Muscle of leg (tissue), 11 donors: ENCODE data around the gene GTF2H4. TPM values are rescaled to one million over a fixed set of nuclear protein-coding genes. Genes with fewer than 3 reads are reported as not detected.

Source experiments
- DNase-seq: peaks from one replicate; pipeline ENCODE4 v3.0.0; 2013
- H3K27ac ChIP-seq: one replicate; pipeline ENCODE4 v1.5.1; 2013; ENCODE audit warnings: mild to moderate bottlenecking, low read length, control low read depth
- H3K27me3 ChIP-seq: one replicate; pipeline ENCODE4 v1.6.1; 2013; ENCODE audit warnings: low read length; ENCODE audit not compliant: control insufficient read depth, insufficient read depth
- H3K36me3 ChIP-seq: one replicate; pipeline ENCODE4 v1.6.1; 2013; ENCODE audit warnings: low read length; ENCODE audit not compliant: control insufficient read depth, insufficient read depth
- H3K4me1 ChIP-seq: one replicate; pipeline ENCODE4 v1.6.1; 2013; ENCODE audit warnings: low read length; ENCODE audit not compliant: control insufficient read depth, insufficient read depth
- H3K4me3 ChIP-seq: one replicate; pipeline ENCODE4 v1.5.1; 2013; ENCODE audit warnings: low read length, control low read depth
- H3K9me3 ChIP-seq: replicated peaks from 2 replicates; pipeline ENCODE4 v1.6.1; 2013; ENCODE audit warnings: low read depth, low read length; ENCODE audit not compliant: control insufficient read depth
- WGBS: methylation state at CpG from one replicate; pipeline ENCODE4 v1.1.5; 2013; ENCODE audit warnings: missing lambda C conversion rate; ENCODE audit not compliant: insufficient coverage; 5-methylcytosine and 5-hydroxymethylcytosine counted together
- polyA plus RNA-seq, 8 donors: library from polyadenylated mRNA; unstranded; fragments of 120-200 nt; gene quantifications; one replicate each; pipeline versions ENCODE4 v1.2.1 to v1.2.3, GENCODE V29; 2013; ENCODE audit warnings: inconsistent platforms in 1 of 8, low replicate concordance in 1 of 8; ENCODE audit not compliant: insufficient read length in 8 of 8, insufficient read depth in 1 of 8
- total RNA-seq: library from RNA; stranded (reverse); fragments of 120-200 nt; gene quantifications from one replicate; pipeline ENCODE4 v1.2.4, GENCODE V29; 2013

GTF2H4 gene
- total and polyA plus RNA-seq, 9 donors: 15.5 to 26.5 (median 23.5) TPM

DNA sequence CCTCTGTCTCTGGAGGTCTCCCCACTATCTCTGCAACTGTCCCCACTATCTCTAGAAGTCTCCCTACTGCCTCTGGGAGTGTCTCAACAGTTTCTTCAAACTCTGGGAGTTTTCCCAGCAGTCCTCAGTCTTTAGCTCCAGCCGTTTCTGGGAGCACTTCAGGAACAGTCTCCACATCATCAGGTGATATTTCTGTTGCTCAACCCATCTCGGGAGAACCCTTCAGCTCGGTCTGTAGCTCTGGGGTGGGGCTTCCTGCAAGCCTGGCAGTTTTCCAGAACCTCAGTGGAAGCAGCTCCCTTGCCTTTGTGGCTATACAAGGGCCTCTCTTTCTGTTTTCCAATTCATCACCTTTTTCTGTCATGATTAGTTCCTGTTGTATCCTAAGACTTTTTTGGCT lies 27.0 kb downstream of the GTF2H4 start:
- no peaks in the 10 kb centered on the region for H3K36me3 ChIP-seq
- no peak overlapping the region for H3K27ac ChIP-seq
- H3K27me3 ChIP-seq: peaks cover 11% of the 10 kb centered on the region
- no peak overlapping the region for H3K4me3 ChIP-seq
- 39% methylated on average over 3 of the region's 3 CpGs for WGBS
- H3K9me3 ChIP-seq: no peaks in the 10 kb centered on the region
- H3K4me1 ChIP-seq: no peaks in the 10 kb centered on the region
- no peak for DNase-seq

DNA sequence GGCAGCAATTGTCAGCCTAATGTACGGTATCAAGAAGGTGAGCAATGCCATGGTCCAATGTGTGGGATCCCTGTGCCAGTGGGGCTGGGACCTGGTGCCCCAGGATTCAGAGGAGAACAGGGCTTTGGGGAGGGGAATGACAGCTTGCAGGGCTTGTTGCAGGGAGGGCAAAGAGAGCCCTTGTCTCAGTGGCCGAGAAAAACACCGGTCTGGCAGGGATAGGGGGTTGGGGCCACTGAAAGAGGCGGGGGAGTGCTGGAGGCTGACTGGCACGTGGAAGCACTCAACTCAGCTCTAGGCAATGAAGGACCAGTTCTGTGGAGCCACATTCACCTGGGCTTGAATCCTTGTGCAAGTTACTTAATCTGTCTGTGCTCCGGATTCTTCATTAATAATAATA lies 29.3 kb downstream of the GTF2H4 start:
- H3K4me1 ChIP-seq: no peaks in the 10 kb centered on the region
- peaks cover 13% of the 10 kb centered on the region for H3K27me3 ChIP-seq
- 59% methylated on average over 3 of the region's 6 CpGs for WGBS
- no peak overlapping the region for H3K27ac ChIP-seq
- no peak overlapping the region for H3K4me3 ChIP-seq
- H3K9me3 ChIP-seq: no peaks in the 10 kb centered on the region
- DNase-seq: no peak
- H3K36me3 ChIP-seq: no peaks in the 10 kb centered on the region

DNA sequence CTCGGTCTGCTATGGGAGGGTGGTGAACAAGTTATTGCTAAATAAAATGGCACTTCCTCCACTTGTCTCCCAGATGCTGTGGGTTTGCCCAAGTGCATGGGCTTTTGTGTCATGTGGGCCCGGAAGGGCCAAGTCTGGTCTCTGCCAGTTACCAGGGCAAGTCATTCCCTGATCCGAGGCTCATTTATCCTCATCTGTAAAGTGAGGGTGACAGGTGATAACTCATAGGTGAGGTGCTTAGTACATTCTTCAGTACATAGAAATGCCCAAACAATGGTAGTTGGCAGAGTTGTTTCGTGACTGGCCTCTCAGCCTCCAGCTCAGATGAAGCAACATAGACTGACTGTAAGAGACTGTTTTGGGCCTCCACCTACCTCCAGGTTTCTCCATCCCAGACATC lies 30.7 kb downstream of the GTF2H4 start:
- Histone ChIP-seq H3K9me3 (no peaks in the 10 kb centered on the region), H3K4me1 (peaks cover 6% of the 10 kb centered on the region), H3K36me3 (no peaks in the 10 kb centered on the region), H3K27me3 (peaks cover 19% of the 10 kb centered on the region), H3K4me3 (no peak overlapping the region), H3K27ac (no peak overlapping the region)
- DNase-seq: no peak
- 100% methylated on average over 1 of the region's 4 CpGs for WGBS

DNA sequence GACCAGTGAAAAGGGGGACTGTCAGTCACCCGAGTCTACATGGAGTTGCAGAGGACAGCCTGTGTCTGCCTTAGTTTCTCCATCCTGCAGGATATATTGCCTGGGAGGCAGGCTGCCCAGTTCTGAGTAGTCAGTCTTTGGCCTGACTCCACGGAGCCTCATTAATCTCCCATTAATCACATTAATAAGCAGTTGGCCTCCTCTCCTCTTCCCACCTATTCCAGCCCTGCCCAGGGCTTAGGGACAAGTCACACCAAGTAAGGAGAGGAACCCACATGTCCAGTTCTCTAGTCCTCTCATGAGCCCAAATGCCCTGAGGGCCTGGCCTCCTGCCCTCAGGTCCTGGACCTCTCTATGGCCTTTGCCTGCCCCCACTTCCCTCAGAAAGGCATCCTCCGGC lies 31.5 kb downstream of the GTF2H4 start:
- no peaks in the 10 kb centered on the region for H3K9me3 ChIP-seq
- no peak overlapping the region for H3K4me3 ChIP-seq
- H3K27me3 ChIP-seq: peaks cover 21% of the 10 kb centered on the region
- no peak for DNase-seq
- H3K4me1 ChIP-seq: peaks cover 6% of the 10 kb centered on the region
- H3K36me3 ChIP-seq: no peaks in the 10 kb centered on the region
- no peak overlapping the region for H3K27ac ChIP-seq
- 54% methylated on average over 2 of the region's 3 CpGs for WGBS

DNA sequence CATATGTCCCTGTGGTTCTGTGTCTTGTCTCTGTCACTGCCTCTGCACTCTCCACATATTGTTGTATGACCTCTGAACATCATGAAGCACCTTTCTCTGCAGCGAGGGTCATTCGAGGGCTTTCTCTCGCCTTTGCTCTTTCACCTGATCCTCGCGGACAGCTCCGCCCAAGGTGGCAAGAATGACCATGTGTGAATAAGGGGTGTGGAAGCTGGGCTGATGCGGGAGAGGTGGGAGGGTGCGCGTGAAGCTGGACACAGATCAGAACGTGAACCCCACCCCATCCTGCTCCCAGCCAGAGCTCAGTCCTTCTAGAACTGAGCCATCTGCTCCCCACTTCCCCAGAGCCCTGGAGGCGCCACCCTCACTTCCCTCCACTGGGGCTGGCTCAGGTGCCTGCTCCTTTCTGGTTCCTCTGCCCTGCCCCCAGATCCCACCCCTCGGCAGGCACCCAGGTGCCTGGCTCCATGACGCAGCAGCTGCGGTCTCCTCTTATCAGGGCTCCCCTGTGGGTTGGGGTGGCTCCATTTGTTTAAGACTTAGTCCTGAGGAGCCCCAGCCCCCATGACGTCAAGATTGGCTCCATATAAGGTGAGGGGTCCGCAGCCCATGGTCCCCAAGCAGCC lies 32.5 kb downstream of the GTF2H4 start, which contains the start of gene MUCL3:
TSS of gene MUCL3 (plus strand) at position 613 of the 626 bp plus-strand sequence. CDS start 27 bp downstream, outside the sequence.
- Histone ChIP-seq H3K4me3 (no peak within 1 kb of the TSS), H3K4me1 (peaks cover 6% of the 10 kb centered on the region), H3K27me3 (peaks cover 21% of the 10 kb centered on the region), H3K36me3 (no peaks in the 10 kb centered on the region), H3K9me3 (no peaks in the 10 kb centered on the region), H3K27ac (no peak within 1 kb of the TSS)
- WGBS: 72% methylated on average over 9 of the region's 16 CpGs
- no peak for DNase-seq

DNA sequence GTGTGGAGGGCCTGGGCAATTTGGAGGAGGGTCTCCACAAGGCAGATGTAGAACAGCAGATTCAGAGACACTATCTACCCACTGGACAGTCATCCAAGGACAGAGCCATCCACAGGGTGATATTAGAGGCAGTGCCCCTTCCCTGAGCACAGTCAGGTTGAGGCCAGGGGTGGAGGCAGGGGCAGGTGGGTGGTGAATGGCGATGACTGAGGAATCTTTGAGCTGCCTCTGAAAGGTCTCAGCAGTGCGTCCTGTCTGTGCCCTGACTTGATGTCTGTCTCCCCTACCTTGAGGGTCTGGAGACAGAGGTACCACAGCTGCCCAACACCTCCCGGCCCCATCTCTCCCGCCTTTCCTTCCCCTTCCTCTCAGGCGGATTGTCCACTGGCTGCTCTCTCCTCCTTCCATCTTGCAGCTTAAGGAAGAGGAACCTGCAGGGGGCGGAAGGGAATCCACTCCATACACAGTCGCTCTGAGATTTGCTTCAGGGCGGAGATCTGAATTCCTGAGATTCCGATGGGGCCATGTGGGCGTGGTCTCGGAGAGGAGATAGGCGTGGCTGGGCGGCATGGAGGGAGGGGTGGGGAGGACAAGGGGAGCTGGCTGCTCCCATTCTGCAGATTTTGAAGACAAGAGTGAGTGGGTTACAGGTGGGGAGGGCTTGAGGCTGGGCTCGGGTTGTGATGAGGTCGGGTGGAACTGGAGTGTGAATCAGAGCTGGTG lies 34.5 kb downstream of the GTF2H4 start:
- H3K4me3 ChIP-seq: no peak overlapping the region
- peak; percentile 57 for DNase-seq
- 11% methylated on average over 15 of the region's 15 CpGs for WGBS

DNA sequence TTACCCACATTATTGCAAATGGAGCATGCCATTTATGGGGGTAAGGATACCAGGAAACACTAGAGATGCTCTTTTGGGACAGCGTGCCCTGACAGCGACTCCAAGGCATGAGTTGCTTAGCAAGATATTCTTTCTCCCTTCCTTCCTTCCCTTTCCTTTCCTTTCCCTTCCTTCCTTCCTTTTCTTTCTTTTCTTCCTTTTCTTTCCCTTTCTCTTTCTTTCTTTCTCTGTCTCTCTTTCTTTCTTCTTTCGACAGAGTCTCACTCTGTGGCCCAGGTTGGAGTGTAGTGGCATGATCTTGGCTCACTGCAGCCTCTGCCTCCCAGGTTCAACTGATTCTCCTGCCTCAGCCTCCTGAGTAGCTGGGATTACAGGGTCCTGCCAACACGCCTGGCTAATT lies 36.0 kb downstream of the GTF2H4 start:
- no peak overlapping the region for H3K4me3 ChIP-seq
- H3K27me3 ChIP-seq: peaks cover 13% of the 10 kb centered on the region
- WGBS: 75% methylated on average over 3 of the region's 4 CpGs
- no peaks in the 10 kb centered on the region for H3K9me3 ChIP-seq
- no peak for DNase-seq
- H3K4me1 ChIP-seq: peaks cover 6% of the 10 kb centered on the region
- H3K27ac ChIP-seq: no peak overlapping the region
- H3K36me3 ChIP-seq: no peaks in the 10 kb centered on the region

More for the DNA sequence above, 34.5 kb downstream of the GTF2H4 start:
- no peak overlapping the region for H3K27ac ChIP-seq
- no peaks in the 10 kb centered on the region for H3K36me3 ChIP-seq
- H3K4me1 ChIP-seq: peaks cover 6% of the 10 kb centered on the region
- no peaks in the 10 kb centered on the region for H3K9me3 ChIP-seq
- H3K27me3 ChIP-seq: peaks cover 11% of the 10 kb centered on the region

DNA sequence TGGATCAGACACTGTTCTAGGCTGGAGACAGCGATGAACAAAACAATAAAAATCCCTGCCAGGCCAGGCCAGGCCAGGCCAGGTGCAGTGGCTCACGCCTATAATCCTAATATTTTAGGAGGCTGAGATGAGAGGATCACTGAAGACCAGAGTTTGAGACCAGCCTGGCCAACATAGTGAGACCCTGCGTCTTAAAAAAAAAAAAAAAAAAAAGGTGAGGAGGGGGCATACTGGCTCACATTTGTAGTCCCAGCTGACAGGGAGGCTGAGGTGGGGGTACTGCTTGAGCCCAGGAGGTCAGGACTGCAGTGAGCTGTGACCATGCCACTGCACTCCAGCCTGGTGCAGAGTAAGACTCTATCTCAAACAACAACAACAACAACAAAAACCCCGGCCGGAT lies 37.3 kb downstream of the GTF2H4 start:
- no peaks in the 10 kb centered on the region for H3K36me3 ChIP-seq
- H3K9me3 ChIP-seq: no peaks in the 10 kb centered on the region
- H3K4me3 ChIP-seq: no peak overlapping the region
- peaks cover 16% of the 10 kb centered on the region for H3K27me3 ChIP-seq
- H3K27ac ChIP-seq: no peak overlapping the region
- WGBS: 93% methylated on average over 2 of the region's 5 CpGs
- no peak for DNase-seq
- H3K4me1 ChIP-seq: peaks cover 6% of the 10 kb centered on the region

DNA sequence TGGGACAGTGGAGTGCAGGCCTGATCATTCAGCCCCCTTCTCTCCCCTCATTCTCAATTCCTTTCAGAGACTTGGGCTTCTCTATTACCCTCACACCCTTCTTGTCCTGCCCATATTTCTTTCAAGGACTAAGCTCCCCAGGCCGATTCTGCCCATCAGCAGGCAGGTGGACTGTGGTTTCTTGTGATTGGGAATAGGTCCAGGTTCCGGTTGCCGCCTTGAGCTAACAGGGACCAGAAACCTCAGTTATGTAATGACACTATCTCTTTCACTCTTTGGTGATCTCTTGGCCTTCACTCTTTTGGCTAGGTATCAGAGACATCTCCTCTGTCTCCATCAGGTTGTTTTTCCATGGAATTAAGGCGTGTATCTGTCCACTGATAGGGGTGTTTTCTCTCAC lies 39.2 kb downstream of the GTF2H4 start:
- WGBS: no CpG with 5 or more reads among the region's 4 CpGs
- H3K27ac ChIP-seq: no peak overlapping the region
- H3K36me3 ChIP-seq: no peaks in the 10 kb centered on the region
- H3K27me3 ChIP-seq: peaks cover 17% of the 10 kb centered on the region
- no peaks in the 10 kb centered on the region for H3K9me3 ChIP-seq
- peaks cover 6% of the 10 kb centered on the region for H3K4me1 ChIP-seq
- DNase-seq: no peak
- no peak overlapping the region for H3K4me3 ChIP-seq

DNA sequence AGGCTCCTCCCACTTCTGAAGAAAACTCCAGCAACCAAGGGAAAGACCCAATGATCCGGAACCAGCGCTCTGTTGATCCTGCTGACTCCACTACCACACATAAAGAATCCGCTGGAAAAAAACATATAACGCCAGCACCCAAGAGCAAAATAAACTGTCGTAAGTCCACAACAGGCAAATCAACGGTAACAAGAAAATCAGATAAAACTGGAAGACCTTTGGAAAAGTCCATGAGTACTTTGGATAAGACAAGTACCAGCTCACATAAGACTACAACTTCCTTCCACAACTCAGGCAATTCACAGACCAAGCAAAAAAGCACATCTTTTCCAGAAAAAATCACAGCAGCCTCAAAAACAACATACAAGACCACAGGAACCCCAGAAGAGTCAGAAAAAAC lies 40.8 kb downstream of the GTF2H4 start:
- Histone ChIP-seq H3K9me3 (no peaks in the 10 kb centered on the region), H3K27me3 (peaks cover 12% of the 10 kb centered on the region), H3K4me3 (no peak overlapping the region), H3K36me3 (no peaks in the 10 kb centered on the region), H3K27ac (no peak overlapping the region), H3K4me1 (no peaks in the 10 kb centered on the region)
- WGBS: 100% methylated on average over 1 of the region's 6 CpGs
- no peak for DNase-seq
